ENCODE results near the gene PLEKHH1. TPM values are rescaled to one million over a fixed set of nuclear protein-coding genes. Genes with fewer than 3 reads are reported as not detected.
A peak's percentile ranks its signal among the peaks of the same experiment; 100 is the strongest.

Gene PLEKHH1
- total and polyA plus RNA-seq, 4 donors, result 0.59 to 14.0 (median 2.8) TPM

GRCh38 chr14:67524634-67524963 lies 8.5 kb upstream of the PLEKHH1 start:
- ATAC-seq (ENCODE audit: low FRiP score) (no peak), DNase-seq (no peak)
- Histone ChIP-seq H3K4me3 (ENCODE audit: low read length in 2 of 2) (no peak overlapping the region), H3K27ac (ENCODE audit: low read depth in 1 of 2, low read length in 2 of 2) (no peak overlapping the region), H3K27me3 (ENCODE audit: control insufficient read depth in 1 of 2, insufficient read depth in 2 of 2, low read length in 1 of 2) (no peaks in the 10 kb centered on the region), H3K9me3 (ENCODE audit: control insufficient read depth, low read length) (no peaks in the 10 kb centered on the region), H3K4me1 (ENCODE audit: control insufficient read depth in 1 of 2, insufficient read depth in 2 of 2, low read length in 2 of 2) (no peaks in the 10 kb centered on the region), H3K36me3 (ENCODE audit: control insufficient read depth in 1 of 2, insufficient read depth in 2 of 2, low read length in 1 of 2) (no peaks in the 10 kb centered on the region)
- intact Hi-C loops (cut with DNase I), result no loop called here
- WGBS, 2 donors, result 65 to 70% methylated on average over 3 of the region's 3 CpGs

- Histone ChIP-seq H3K9me3 (ENCODE audit: control insufficient read depth, low read length) (no peaks in the 10 kb centered on the region), H3K27me3 (ENCODE audit: control insufficient read depth in 1 of 2, insufficient read depth in 2 of 2, low read length in 1 of 2) (no peaks in the 10 kb centered on the region), H3K4me1 (ENCODE audit: control insufficient read depth in 1 of 2, insufficient read depth in 2 of 2, low read length in 2 of 2) (no peaks in the 10 kb centered on the region), H3K4me3 (ENCODE audit: low read length in 2 of 2) (no peak overlapping the region), H3K36me3 (ENCODE audit: control insufficient read depth in 1 of 2, insufficient read depth in 2 of 2, low read length in 1 of 2) (no peaks in the 10 kb centered on the region), H3K27ac (ENCODE audit: low read depth in 1 of 2, low read length in 2 of 2) (no peak overlapping the region)
- 80 to 81% methylated on average over 4 of the region's 4 CpGs for WGBS, 2 donors
- intact Hi-C loops (cut with DNase I), result no loop called here
- no peak for ATAC-seq (ENCODE audit: low FRiP score)
- DNase-seq, result no peak
Observed at GRCh38 chr14:67525389-67525788, 7.7 kb upstream of the PLEKHH1 start.

- intact Hi-C loops (cut with DNase I), result no loop called here
- no peaks in the 10 kb centered on the region for H3K9me3 ChIP-seq (ENCODE audit: control insufficient read depth, low read length)
- H3K4me3 ChIP-seq (ENCODE audit: low read length in 2 of 2), result no peak overlapping the region
- 51 to 59% methylated on average over 6 of the region's 6 CpGs for WGBS, 2 donors
- H3K27ac ChIP-seq (ENCODE audit: low read depth in 1 of 2, low read length in 2 of 2), result no peak overlapping the region
- ATAC-seq (ENCODE audit: low FRiP score) (no peak), DNase-seq (no peak)
- no peaks in the 10 kb centered on the region for H3K36me3 ChIP-seq (ENCODE audit: control insufficient read depth in 1 of 2, insufficient read depth in 2 of 2, low read length in 1 of 2)
- H3K4me1 ChIP-seq (ENCODE audit: control insufficient read depth in 1 of 2, insufficient read depth in 2 of 2, low read length in 2 of 2), result no peaks in the 10 kb centered on the region
- no peaks in the 10 kb centered on the region for H3K27me3 ChIP-seq (ENCODE audit: control insufficient read depth in 1 of 2, insufficient read depth in 2 of 2, low read length in 1 of 2)
Observed at GRCh38 chr14:67526181-67526580, 6.9 kb upstream of the PLEKHH1 start.

GRCh38 chr14:67526676-67527459 lies 6.2 kb upstream of the PLEKHH1 start:
- Histone ChIP-seq H3K4me3 (ENCODE audit: low read length in 2 of 2) (no peak overlapping the region), H3K36me3 (ENCODE audit: control insufficient read depth in 1 of 2, insufficient read depth in 2 of 2, low read length in 1 of 2) (no peaks in the 10 kb centered on the region), H3K4me1 (ENCODE audit: control insufficient read depth in 1 of 2, insufficient read depth in 2 of 2, low read length in 2 of 2) (no peaks in the 10 kb centered on the region), H3K27me3 (ENCODE audit: control insufficient read depth in 1 of 2, insufficient read depth in 2 of 2, low read length in 1 of 2) (no peaks in the 10 kb centered on the region), H3K9me3 (ENCODE audit: control insufficient read depth, low read length) (no peaks in the 10 kb centered on the region), H3K27ac (ENCODE audit: low read depth in 1 of 2, low read length in 2 of 2) (no peak overlapping the region)
- intact Hi-C loops (cut with DNase I), result no loop called here
- WGBS, 2 donors, result 78 to 79% methylated on average over 8 of the region's 8 CpGs
- DNase-seq, result peak in 1 of 2 donors; percentile 46
- no peak for ATAC-seq (ENCODE audit: low FRiP score)

GRCh38 chr14:67527756-67528155 lies 5.3 kb upstream of the PLEKHH1 start:
- no peak overlapping the region for H3K27ac ChIP-seq (ENCODE audit: low read depth in 1 of 2, low read length in 2 of 2)
- intact Hi-C loops (cut with DNase I), result no loop called here
- WGBS, 2 donors, result 81 to 85% methylated on average over 5 of the region's 5 CpGs
- no peaks in the 10 kb centered on the region for H3K9me3 ChIP-seq (ENCODE audit: control insufficient read depth, low read length)
- no peaks in the 10 kb centered on the region for H3K27me3 ChIP-seq (ENCODE audit: control insufficient read depth in 1 of 2, insufficient read depth in 2 of 2, low read length in 1 of 2)
- no peak for DNase-seq
- H3K4me3 ChIP-seq (ENCODE audit: low read length in 2 of 2), result no peak overlapping the region
- ATAC-seq (ENCODE audit: low FRiP score), result no peak
- H3K4me1 ChIP-seq (ENCODE audit: control insufficient read depth in 1 of 2, insufficient read depth in 2 of 2, low read length in 2 of 2), result no peaks in the 10 kb centered on the region
- H3K36me3 ChIP-seq (ENCODE audit: control insufficient read depth in 1 of 2, insufficient read depth in 2 of 2, low read length in 1 of 2), result no peaks in the 10 kb centered on the region

GRCh38 chr14:67528276-67528675 lies 4.8 kb upstream of the PLEKHH1 start:
- H3K36me3 ChIP-seq (ENCODE audit: control insufficient read depth in 1 of 2, insufficient read depth in 2 of 2, low read length in 1 of 2), result no peaks in the 10 kb centered on the region
- no peaks in the 10 kb centered on the region for H3K4me1 ChIP-seq (ENCODE audit: control insufficient read depth in 1 of 2, insufficient read depth in 2 of 2, low read length in 2 of 2)
- no peaks in the 10 kb centered on the region for H3K27me3 ChIP-seq (ENCODE audit: control insufficient read depth in 1 of 2, insufficient read depth in 2 of 2, low read length in 1 of 2)
- H3K4me3 ChIP-seq (ENCODE audit: low read length in 2 of 2), result no peak overlapping the region
- no peak overlapping the region for H3K27ac ChIP-seq (ENCODE audit: low read depth in 1 of 2, low read length in 2 of 2)
- DNase-seq (no peak), ATAC-seq (ENCODE audit: low FRiP score) (no peak)
- 90 to 95% methylated on average over 1 of the region's 1 CpG for WGBS, 2 donors
- H3K9me3 ChIP-seq (ENCODE audit: control insufficient read depth, low read length), result no peaks in the 10 kb centered on the region
- intact Hi-C loops (cut with DNase I), result no loop called here

GRCh38 chr14:67529947-67530935 lies 2.8 kb upstream of the PLEKHH1 start:
- no peak for DNase-seq
- Histone ChIP-seq H3K9me3 (ENCODE audit: control insufficient read depth, low read length) (no peaks in the 10 kb centered on the region), H3K27me3 (ENCODE audit: control insufficient read depth in 1 of 2, insufficient read depth in 2 of 2, low read length in 1 of 2) (no peaks in the 10 kb centered on the region), H3K36me3 (ENCODE audit: control insufficient read depth in 1 of 2, insufficient read depth in 2 of 2, low read length in 1 of 2) (no peaks in the 10 kb centered on the region), H3K4me1 (ENCODE audit: control insufficient read depth in 1 of 2, insufficient read depth in 2 of 2, low read length in 2 of 2) (no peaks in the 10 kb centered on the region), H3K4me3 (ENCODE audit: low read length in 2 of 2) (no peak overlapping the region), H3K27ac (ENCODE audit: low read depth in 1 of 2, low read length in 2 of 2) (no peak overlapping the region)
- 88% methylated on average over 5 of the region's 5 CpGs for WGBS, 2 donors
- intact Hi-C loops (cut with DNase I), result no loop called here
- ATAC-seq (ENCODE audit: low FRiP score), result no peak

GRCh38 chr14:67532606-67532997 lies 488 bp upstream of the PLEKHH1 start:
- intact Hi-C loops (cut with DNase I), result no loop called here
- H3K4me1 ChIP-seq (ENCODE audit: control insufficient read depth in 1 of 2, insufficient read depth in 2 of 2, low read length in 2 of 2), result no peaks in the 10 kb centered on the region
- 10 to 11% methylated on average over 23 of the region's 23 CpGs for WGBS, 2 donors
- no peaks in the 10 kb centered on the region for H3K36me3 ChIP-seq (ENCODE audit: control insufficient read depth in 1 of 2, insufficient read depth in 2 of 2, low read length in 1 of 2)
- no peak overlapping the region for H3K27ac ChIP-seq (ENCODE audit: low read depth in 1 of 2, low read length in 2 of 2)
- H3K9me3 ChIP-seq (ENCODE audit: control insufficient read depth, low read length), result no peaks in the 10 kb centered on the region
- peak overlapping the region; percentile 78 to 79 for H3K4me3 ChIP-seq (ENCODE audit: low read length in 2 of 2)
- H3K27me3 ChIP-seq (ENCODE audit: control insufficient read depth in 1 of 2, insufficient read depth in 2 of 2, low read length in 1 of 2), result no peaks in the 10 kb centered on the region
- DNase-seq (no peak), ATAC-seq (ENCODE audit: low FRiP score) (no peak)

- DNase-seq (no peak), ATAC-seq (ENCODE audit: low FRiP score) (no peak)
- intact Hi-C loops (cut with DNase I), result no loop called here
- Histone ChIP-seq H3K9me3 (ENCODE audit: control insufficient read depth, low read length) (no peaks in the 10 kb centered on the region), H3K4me3 (ENCODE audit: low read length in 2 of 2) (peak overlapping the region in 1 of 2 donors; percentile 79), H3K4me1 (ENCODE audit: control insufficient read depth in 1 of 2, insufficient read depth in 2 of 2, low read length in 2 of 2) (no peaks in the 10 kb centered on the region), H3K36me3 (ENCODE audit: control insufficient read depth in 1 of 2, insufficient read depth in 2 of 2, low read length in 1 of 2) (no peaks in the 10 kb centered on the region), H3K27me3 (ENCODE audit: control insufficient read depth in 1 of 2, insufficient read depth in 2 of 2, low read length in 1 of 2) (no peaks in the 10 kb centered on the region), H3K27ac (ENCODE audit: low read depth in 1 of 2, low read length in 2 of 2) (no peak overlapping the region)
- WGBS, 2 donors, result 44 to 46% methylated on average over 6 of the region's 6 CpGs
Observed at GRCh38 chr14:67533754-67534085, 630 bp downstream of the PLEKHH1 start.
